ENCODE measurements around the gene SART3. TPM values are rescaled to one million over a fixed set of nuclear protein-coding genes. Genes with fewer than 3 reads are reported as not detected.
A peak's percentile ranks its signal among the peaks of the same experiment; 100 is the strongest.

SART3 gene
- total and polyA plus RNA-seq, 2 of the 13 experiments (the other 11 are each of a cell fraction or from before 2014, with no cell fraction given), result 16.1 to 69.9 TPM

DNA sequence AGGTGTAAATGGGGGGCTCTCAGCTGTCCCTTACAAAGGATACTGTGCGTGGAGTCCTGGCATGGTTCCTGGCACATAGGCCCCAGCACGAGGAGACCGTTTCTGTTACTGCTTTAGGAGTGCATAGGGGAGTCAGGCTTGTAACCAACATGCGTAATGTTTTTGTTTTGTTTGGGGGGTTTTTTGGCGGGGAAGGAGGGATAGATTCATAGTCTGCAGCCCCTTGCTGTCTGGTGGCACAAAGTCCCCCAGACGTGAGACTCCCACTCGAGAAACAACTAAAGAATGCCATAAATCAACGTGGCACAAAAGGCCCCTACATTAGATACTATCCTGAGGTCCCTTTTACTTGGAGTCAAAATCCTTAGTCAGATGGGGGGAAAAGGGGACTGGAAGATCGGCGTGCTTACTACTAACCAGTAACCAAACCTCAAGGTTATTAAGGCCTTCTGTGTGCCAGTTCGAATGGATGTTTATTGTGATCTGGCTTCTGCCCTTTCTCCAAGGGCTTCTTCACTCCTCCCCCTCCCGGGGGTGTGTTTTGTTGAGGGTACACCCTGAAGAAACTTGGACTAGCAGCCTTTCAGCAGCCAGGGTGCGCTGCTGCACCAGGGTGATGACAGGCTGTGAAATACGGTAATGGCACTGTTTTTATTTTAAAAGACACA, 2.3 kb upstream of the SART3 start:
- Histone ChIP-seq H3K79me2 (ENCODE audit: insufficient read depth, low read length) (peaks cover 44% of the 10 kb centered on the region), H4K20me1 (ENCODE audit: insufficient read depth, low read length) (peaks cover 7% of the 10 kb centered on the region), H3K36me3 (replicated peaks in 1 of 2; ENCODE audit: control insufficient read depth in 1 of 2, insufficient read depth in 2 of 2, low read length in 2 of 2) (peaks cover 18 to 45% of the 10 kb centered on the region in 2 experiments), H3K9ac (ENCODE audit: insufficient read depth, low read depth, low read length) (peak overlapping the region; percentile 92), H3K4me2 (ENCODE audit: low read depth, low read length) (peak overlapping the region; percentile 85), H3K27me3 (ENCODE audit: control insufficient read depth in 1 of 2, insufficient read depth in 2 of 2, low read length in 2 of 2) (no peaks in the 10 kb centered on the region; a peak in 1 of 5 replicates), H3K4me1 (ENCODE audit: insufficient read depth, low read length) (peaks cover 23% of the 10 kb centered on the region), H3K4me3 (replicated peaks in 1 of 3; ENCODE audit: insufficient read depth in 1 of 3, low read depth in 2 of 3, low read length in 3 of 3) (peak overlapping the region; percentile 92 to 99 (median 96)), H3K27ac (ENCODE audit: extremely low read length, insufficient read depth, low read length) (peak overlapping the region; percentile 97), H2AFZ (ENCODE audit: low read length) (no peak overlapping the region), H3K9me3 (ENCODE audit: low read length) (no peaks in the 10 kb centered on the region)
- DNase-seq (ENCODE audit: low spot score), result peak; percentile 83
- POLR2A ChIA-PET, result interaction anchor here (0.9 to 1.3 kb wide), 5 partner anchors 37 to 72 kb away, joined by 3 to 13 read pairs (median 3); no protein-coding TSS in a partner anchor
- intact Hi-C loops (cut with micrococcal nuclease; ENCODE audit: unreplicated experiment), result loop anchor here (1.0 to 5.0 kb wide), 5 partner anchors 55 to 388 kb away; partner anchors contain the start of genes CORO1C and SSH1
- CTCF ChIA-PET (ENCODE audit: low intra/inter-chr PET ratio, low total read pairs), result interaction anchor here (0.8 to 3.9 kb wide), 3 partner anchors 55 to 240 kb away, joined by 3 to 45 read pairs (median 11); no protein-coding TSS in a partner anchor
- peak; percentile 96 for FAIRE-seq
- TSS peak; percentile 54 for BruUV-seq (replicated peaks)
- in situ Hi-C loops (cut with HindIII; ENCODE audit: extremely low pct_ligation_motif_present, low pct_unique_long_range_greater_than_20kb), result loop anchor here (10.0 kb wide), 1 partner anchor 242 kb away; no protein-coding TSS in a partner anchor
- peak; percentile 68 for ATAC-seq
- WGBS (ENCODE audit: low lambda C conversion rate), result 1% methylated on average over 12 of the region's 14 CpGs
- TF ChIP-seq, protein P1, sequence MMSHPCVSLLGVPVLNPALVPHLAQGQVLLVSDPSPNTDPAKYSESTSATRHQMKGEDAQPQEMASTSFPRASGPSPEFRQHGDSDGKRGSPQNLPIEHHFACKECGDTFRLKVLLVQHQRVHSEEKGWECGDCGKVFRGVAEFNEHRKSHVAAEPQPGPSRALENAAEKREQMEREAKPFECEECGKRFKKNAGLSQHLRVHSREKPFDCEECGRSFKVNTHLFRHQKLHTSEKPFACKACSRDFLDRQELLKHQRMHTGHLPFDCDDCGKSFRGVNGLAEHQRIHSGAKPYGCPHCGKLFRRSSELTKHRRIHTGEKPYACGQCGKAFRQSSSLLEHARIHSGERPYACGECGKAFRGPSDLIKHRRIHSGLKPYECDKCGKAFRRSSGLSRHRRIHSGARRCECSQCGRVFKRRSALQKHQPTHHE (CRISPR knock-in tag; IDR thresholded peaks at IDR 0.05; ENCODE audit: borderline replicate concordance), result no peak
- TF ChIP-seq, protein P2, sequence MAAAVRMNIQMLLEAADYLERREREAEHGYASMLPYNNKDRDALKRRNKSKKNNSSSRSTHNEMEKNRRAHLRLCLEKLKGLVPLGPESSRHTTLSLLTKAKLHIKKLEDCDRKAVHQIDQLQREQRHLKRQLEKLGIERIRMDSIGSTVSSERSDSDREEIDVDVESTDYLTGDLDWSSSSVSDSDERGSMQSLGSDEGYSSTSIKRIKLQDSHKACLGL (CRISPR knock-in tag; IDR thresholded peaks at IDR 0.05), result no peak
- TF ChIP-seq TARDBP (CRISPR knock-in tag; IDR thresholded peaks at IDR 0.05), result peak; percentile 66; the same call in 1 of the 2 replicates
- no peak for TF ChIP-seq ZNF468 (CRISPR knock-in tag; IDR thresholded peaks at IDR 0.05)
- peak; percentile 37; the same call in 1 of the 3 replicates for TF ChIP-seq MXI1 (IDR thresholded peaks at IDR 0.05; ENCODE audit: borderline replicate concordance, low read depth, low read length)
- peak; percentile 28; the same call in 1 of the 2 replicates for TF ChIP-seq ZNF782 (CRISPR knock-in tag; IDR thresholded peaks at IDR 0.05; ENCODE audit: borderline replicate concordance)
- no peak for TF ChIP-seq NR2F6 (IDR thresholded peaks at IDR 0.05)
- peak; percentile 38; the same call in 1 of the 2 replicates for TF ChIP-seq NR2F6 (CRISPR knock-in tag; IDR thresholded peaks at IDR 0.05)
- TF ChIP-seq, protein P3, sequence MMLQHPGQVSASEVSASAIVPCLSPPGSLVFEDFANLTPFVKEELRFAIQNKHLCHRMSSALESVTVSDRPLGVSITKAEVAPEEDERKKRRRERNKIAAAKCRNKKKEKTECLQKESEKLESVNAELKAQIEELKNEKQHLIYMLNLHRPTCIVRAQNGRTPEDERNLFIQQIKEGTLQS (CRISPR knock-in tag; IDR thresholded peaks at IDR 0.05), result 0 out of 2 replicates have a peak, but pooled peaks have one; percentile 15
- TF ChIP-seq PTBP1 (IDR thresholded peaks at IDR 0.05; ENCODE audit: low read depth, low read length, poor library complexity, severe bottlenecking), result no peak
- no peak for TF ChIP-seq GABPB1 (CRISPR knock-in tag; IDR thresholded peaks at IDR 0.05)
- TF ChIP-seq, protein P4, sequence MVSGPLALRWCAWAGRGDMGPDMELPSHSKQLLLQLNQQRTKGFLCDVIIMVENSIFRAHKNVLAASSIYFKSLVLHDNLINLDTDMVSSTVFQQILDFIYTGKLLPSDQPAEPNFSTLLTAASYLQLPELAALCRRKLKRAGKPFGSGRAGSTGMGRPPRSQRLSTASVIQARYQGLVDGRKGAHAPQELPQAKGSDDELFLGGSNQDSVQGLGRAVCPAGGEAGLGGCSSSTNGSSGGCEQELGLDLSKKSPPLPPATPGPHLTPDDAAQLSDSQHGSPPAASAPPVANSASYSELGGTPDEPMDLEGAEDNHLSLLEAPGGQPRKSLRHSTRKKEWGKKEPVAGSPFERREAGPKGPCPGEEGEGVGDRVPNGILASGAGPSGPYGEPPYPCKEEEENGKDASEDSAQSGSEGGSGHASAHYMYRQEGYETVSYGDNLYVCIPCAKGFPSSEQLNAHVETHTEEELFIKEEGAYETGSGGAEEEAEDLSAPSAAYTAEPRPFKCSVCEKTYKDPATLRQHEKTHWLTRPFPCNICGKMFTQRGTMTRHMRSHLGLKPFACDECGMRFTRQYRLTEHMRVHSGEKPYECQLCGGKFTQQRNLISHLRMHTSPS (CRISPR knock-in tag; IDR thresholded peaks at IDR 0.05; ENCODE audit: low read depth), result no peak
- TF ChIP-seq CREB1 (IDR thresholded peaks at IDR 0.05), result no peak
- 0 out of 2 replicates have a peak, but pooled peaks have one; percentile 47 for TF ChIP-seq CREB1 (CRISPR knock-in tag; IDR thresholded peaks at IDR 0.05)
- TF ChIP-seq, protein P5, sequence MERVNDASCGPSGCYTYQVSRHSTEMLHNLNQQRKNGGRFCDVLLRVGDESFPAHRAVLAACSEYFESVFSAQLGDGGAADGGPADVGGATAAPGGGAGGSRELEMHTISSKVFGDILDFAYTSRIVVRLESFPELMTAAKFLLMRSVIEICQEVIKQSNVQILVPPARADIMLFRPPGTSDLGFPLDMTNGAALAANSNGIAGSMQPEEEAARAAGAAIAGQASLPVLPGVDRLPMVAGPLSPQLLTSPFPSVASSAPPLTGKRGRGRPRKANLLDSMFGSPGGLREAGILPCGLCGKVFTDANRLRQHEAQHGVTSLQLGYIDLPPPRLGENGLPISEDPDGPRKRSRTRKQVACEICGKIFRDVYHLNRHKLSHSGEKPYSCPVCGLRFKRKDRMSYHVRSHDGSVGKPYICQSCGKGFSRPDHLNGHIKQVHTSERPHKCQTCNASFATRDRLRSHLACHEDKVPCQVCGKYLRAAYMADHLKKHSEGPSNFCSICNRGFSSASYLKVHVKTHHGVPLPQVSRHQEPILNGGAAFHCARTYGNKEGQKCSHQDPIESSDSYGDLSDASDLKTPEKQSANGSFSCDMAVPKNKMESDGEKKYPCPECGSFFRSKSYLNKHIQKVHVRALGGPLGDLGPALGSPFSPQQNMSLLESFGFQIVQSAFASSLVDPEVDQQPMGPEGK (CRISPR knock-in tag; IDR thresholded peaks at IDR 0.05), result peak; percentile 81
- 0 out of 2 replicates have a peak, but pooled peaks have one; percentile 32 for TF ChIP-seq KMT2B (CRISPR knock-in tag; IDR thresholded peaks at IDR 0.05)
- peak; percentile 31; the same call in 1 of the 2 replicates for TF ChIP-seq ZMYM4 (CRISPR knock-in tag; IDR thresholded peaks at IDR 0.05)
- peak; percentile 75 for TF ChIP-seq KAT8 (CRISPR knock-in tag; IDR thresholded peaks at IDR 0.05)
- TF ChIP-seq BCL6 (CRISPR knock-in tag; IDR thresholded peaks at IDR 0.05), result no peak

All from HepG2 (cell line).